Endodermal cell (in vitro differentiated cells): ENCODE data around the gene PRKAG2. TPM values are rescaled to one million over a fixed set of nuclear protein-coding genes. Genes with fewer than 3 reads are reported as not detected.

Experiments
- DNase-seq: peaks from one replicate; pipeline ENCODE4 v3.0.0-alpha.2; 2017
- H3K27ac ChIP-seq: 2 replicates; pipeline ENCODE4 v1.5.1; 2013; ENCODE audit warnings: mild to moderate bottlenecking, low read depth, low read length, moderate library complexity
- H3K27me3 ChIP-seq: 2 replicates; pipeline ENCODE4 v1.6.1; 2013; ENCODE audit warnings: mild to moderate bottlenecking, low read length, moderate library complexity; ENCODE audit not compliant: insufficient read depth, control insufficient read depth, poor library complexity, severe bottlenecking
- H3K36me3 ChIP-seq: 2 replicates; pipeline ENCODE4 v1.7.0; 2013; ENCODE audit warnings: mild to moderate bottlenecking, low read length, moderate library complexity; ENCODE audit not compliant: control insufficient read depth, insufficient read depth
- H3K4me1 ChIP-seq: one replicate; pipeline ENCODE4 v1.7.0; 2013; ENCODE audit warnings: low read length; ENCODE audit not compliant: control insufficient read depth, insufficient read depth
- H3K4me3 ChIP-seq: 2 replicates; pipeline ENCODE4 v1.5.1; 2013; ENCODE audit warnings: mild to moderate bottlenecking, low read length, moderate library complexity
- H3K9ac ChIP-seq: 2 replicates; pipeline ENCODE4 v1.6.1; 2013; ENCODE audit warnings: mild to moderate bottlenecking, low read length, moderate library complexity; ENCODE audit not compliant: poor library complexity, severe bottlenecking; ENCODE audit errors: extremely low read depth
- H3K9me3 ChIP-seq: 2 replicates; pipeline ENCODE4 v1.6.1; 2013; ENCODE audit warnings: mild to moderate bottlenecking, low read length, moderate library complexity; ENCODE audit not compliant: control insufficient read depth
- H3K27ac Mint-ChIP-seq: 2 replicates; pipeline ENCODE4 v1.8.0; 2020; ENCODE audit warnings: mixed read lengths
- H3K27me3 Mint-ChIP-seq: 2 replicates; pipeline ENCODE4 v1.8.0; 2021; ENCODE audit warnings: mild to moderate bottlenecking, mixed read lengths; ENCODE audit not compliant: insufficient read depth
- H3K36me3 Mint-ChIP-seq: 2 replicates; pipeline ENCODE4 v1.8.0; 2020; ENCODE audit warnings: low read depth, mixed read lengths
- H3K4me1 Mint-ChIP-seq: 2 replicates; pipeline ENCODE4 v1.8.0; 2020; ENCODE audit warnings: mixed read lengths
- H3K4me3 Mint-ChIP-seq: 2 replicates; pipeline ENCODE4 v1.8.0; 2020; ENCODE audit warnings: mild to moderate bottlenecking, moderate library complexity, mixed read lengths
- H3K9me3 Mint-ChIP-seq: 2 replicates; pipeline ENCODE4 v1.8.0; 2020; ENCODE audit warnings: mild to moderate bottlenecking, mixed read lengths
- CTCF ChIP-seq: fragments of 200-600 bp; sonication (generic); conservative IDR thresholded peaks from 2 replicates; pipeline ENCODE4 v1.5.0; 2021; ENCODE audit warnings: antibody characterized with exemption, mild to moderate bottlenecking
- whole genome bisulfite sequencing, 2 experiments: methylation state at CpG; one replicate each; pipeline versions ENCODE4 v1.1.5 to v1.1.7; 2013; ENCODE audit warnings: missing lambda C conversion rate in 2 of 2, mixed read lengths in 1 of 2; ENCODE audit not compliant: insufficient coverage in 1 of 2, insufficient read length in 1 of 2; 5-methylcytosine and 5-hydroxymethylcytosine counted together
- total RNA-seq, 2 donors: library from RNA; stranded (reverse); fragmentation: NEBNext Ultra II Directional in 1 of 2; extraction: Animal tissue kit (Norgen Biotek cat#: 25700) in 1 of 2; gene quantifications; 2 replicates in 1 of 2; 3 replicates in 1 of 2; pipeline ENCODE4 v1.2.1, GENCODE V29; 2021

Gene PRKAG2
- total RNA-seq, 2 donors from 2014 or later: 17.2 to 20.7 TPM

DNA sequence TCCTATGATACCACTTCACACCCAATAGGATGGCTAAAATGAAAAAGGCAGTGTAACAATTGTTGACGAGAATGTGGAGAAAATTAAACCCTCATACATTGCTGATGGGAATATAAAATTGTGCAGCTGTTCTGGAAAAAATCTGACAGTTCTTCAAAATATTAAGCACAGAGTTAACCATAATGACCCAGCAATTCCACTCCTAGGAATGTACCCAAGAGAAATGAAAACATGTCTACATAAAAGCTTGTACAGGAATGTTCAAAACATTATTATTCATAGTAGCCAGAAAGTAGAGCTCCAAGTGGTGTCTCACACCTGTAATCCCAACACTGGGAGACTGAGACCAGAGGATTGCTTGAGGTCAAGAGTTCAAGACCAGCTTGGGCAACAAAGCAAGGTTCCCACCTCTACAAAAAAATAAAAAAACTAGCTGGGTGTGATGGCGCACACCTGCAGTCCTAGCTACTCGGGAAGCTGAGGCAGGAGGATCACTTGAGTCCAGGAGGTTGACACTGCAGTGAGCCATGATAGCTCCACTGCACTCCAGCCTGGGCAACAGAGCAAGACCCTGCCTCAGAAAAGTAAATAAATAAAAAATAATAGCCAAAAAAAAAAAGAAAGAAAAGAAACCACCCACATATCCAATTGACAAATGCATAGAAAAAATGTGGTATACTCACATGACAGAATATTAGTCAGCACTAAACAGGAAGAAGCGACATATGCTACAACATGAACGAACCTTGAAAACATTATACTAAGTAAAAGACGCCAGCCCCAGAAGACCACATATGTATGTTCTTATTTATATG is 362.2 kb downstream of the PRKAG2 start:
- H3K27ac ChIP-seq: no peak overlapping the region

GRCh38 chr7:151513133-151513532 is 363.8 kb downstream of the PRKAG2 start:
- Histone ChIP-seq H3K27ac (no peak overlapping the region), H3K4me1 (no peaks in the 10 kb centered on the region), H3K27me3 (no peaks in the 10 kb centered on the region), H3K9me3 (no peaks in the 10 kb centered on the region), H3K9ac (no peak overlapping the region), H3K4me3 (no peak overlapping the region), H3K36me3 (peaks cover 5% of the 10 kb centered on the region)
- Mint-ChIP-seq H3K4me3 (no peak overlapping the region), H3K9me3 (no peaks in the 10 kb centered on the region), H3K4me1 (peaks cover 18% of the 10 kb centered on the region), H3K27ac (no peak overlapping the region), H3K36me3 (peaks cover 6% of the 10 kb centered on the region), H3K27me3 (no peaks in the 10 kb centered on the region)
- DNase-seq: no peak
- TF ChIP-seq CTCF: no peak
- WGBS, 2 experiments: 96 to 100% methylated on average over 1 of the region's 1 CpG

More for the DNA sequence above, 362.2 kb downstream of the PRKAG2 start:
- H3K27me3 Mint-ChIP-seq: no peaks in the 10 kb centered on the region
- Histone ChIP-seq H3K9ac (no peak overlapping the region), H3K4me3 (peak overlapping the region; percentile 20), H3K36me3 (peaks cover 5% of the 10 kb centered on the region), H3K27me3 (no peaks in the 10 kb centered on the region), H3K4me1 (no peaks in the 10 kb centered on the region), H3K9me3 (no peaks in the 10 kb centered on the region)
- H3K36me3 Mint-ChIP-seq: peaks cover 6% of the 10 kb centered on the region
- H3K9me3 Mint-ChIP-seq: no peaks in the 10 kb centered on the region
- no peak for DNase-seq
- no peak for TF ChIP-seq CTCF
- WGBS, 2 experiments: 88 to 94% methylated on average over 4 to 5 of the region's 6 CpGs
- peaks cover 20% of the 10 kb centered on the region for H3K4me1 Mint-ChIP-seq
- no peak overlapping the region for H3K27ac Mint-ChIP-seq
- H3K4me3 Mint-ChIP-seq: no peak overlapping the region

- no peak for DNase-seq
- Histone ChIP-seq H3K27ac (no peak overlapping the region), H3K9ac (no peak overlapping the region), H3K27me3 (no peaks in the 10 kb centered on the region), H3K4me3 (no peak overlapping the region), H3K36me3 (peaks cover 5% of the 10 kb centered on the region), H3K4me1 (no peaks in the 10 kb centered on the region), H3K9me3 (no peaks in the 10 kb centered on the region)
- Mint-ChIP-seq H3K27me3 (no peaks in the 10 kb centered on the region), H3K4me1 (peaks cover 15% of the 10 kb centered on the region), H3K4me3 (no peak overlapping the region), H3K9me3 (no peaks in the 10 kb centered on the region), H3K36me3 (peaks cover 6% of the 10 kb centered on the region), H3K27ac (no peak overlapping the region)
- 83 to 84% methylated on average over 6 of the region's 7 CpGs for WGBS, 2 experiments
- TF ChIP-seq CTCF: no peak
Measured at GRCh38 chr7:151512353-151512752, 364.6 kb downstream of the PRKAG2 start.
